DMS79 treated with DMSO at 0.1 percent for 48 hours (cell line): ENCODE results near the gene BMP7.
A peak's percentile ranks its signal among the peaks of the same experiment; 100 is the strongest.

ENCODE experiments used
- DNase-seq: peaks from one replicate; lab custom pipeline; 2025; lab: John Stamatoyannopoulos, UW

BMP7 gene

GRCh38 chr20:57225830-57226229, 40.6 kb downstream of the BMP7 start:
- DNase-seq: no peak

- no peak for DNase-seq
Observed at GRCh38 chr20:57225197-57225733, 41.2 kb downstream of the BMP7 start.

- no peak for DNase-seq
Observed at GRCh38 chr20:57224641-57225138, 41.8 kb downstream of the BMP7 start.

GRCh38 chr20:57223648-57224489, 42.6 kb downstream of the BMP7 start:
- peak; percentile 35 for DNase-seq

- DNase-seq: no peak
Observed at GRCh38 chr20:57222631-57222950, 43.9 kb downstream of the BMP7 start.

- DNase-seq: no peak
Observed at GRCh38 chr20:57221916-57222630, 44.4 kb downstream of the BMP7 start.

- no peak for DNase-seq
Observed at GRCh38 chr20:57220337-57221145, 45.9 kb downstream of the BMP7 start.

- DNase-seq: no peak
Observed at GRCh38 chr20:57219071-57219677, 47.3 kb downstream of the BMP7 start.

GRCh38 chr20:57218489-57218888, 48.0 kb downstream of the BMP7 start:
- no peak for DNase-seq

- no peak for DNase-seq
Observed at GRCh38 chr20:57217802-57218201, 48.6 kb downstream of the BMP7 start.

GRCh38 chr20:57216669-57217068, 49.8 kb downstream of the BMP7 start:
- DNase-seq: no peak

- peak; percentile 20 for DNase-seq
Observed at GRCh38 chr20:57215826-57216471, 50.5 kb downstream of the BMP7 start.

GRCh38 chr20:57215426-57215825, 51.0 kb downstream of the BMP7 start:
- DNase-seq: no peak

- no peak for DNase-seq
Observed at GRCh38 chr20:57214948-57215347, 51.5 kb downstream of the BMP7 start.

GRCh38 chr20:57214427-57214826, 52.0 kb downstream of the BMP7 start:
- no peak for DNase-seq

- no peak for DNase-seq
Observed at GRCh38 chr20:57213924-57214323, 52.5 kb downstream of the BMP7 start.

GRCh38 chr20:57213291-57213690, 53.1 kb downstream of the BMP7 start:
- DNase-seq: no peak

- peak; percentile 70 for DNase-seq
Observed at GRCh38 chr20:57212534-57213276, 53.7 kb downstream of the BMP7 start.

GRCh38 chr20:57211908-57212533, 54.4 kb downstream of the BMP7 start:
- peak; percentile 66 for DNase-seq

- no peak for DNase-seq
Observed at GRCh38 chr20:57211406-57211805, 55.0 kb downstream of the BMP7 start.
